Central memory CD8-positive, alpha-beta T cell (primary cell): ENCODE data around the gene SCTR.

Experiments
- ATAC-seq: fragments of 150-1000 bp; cut with Tn5 transposase; replicated peaks from 2 replicates; pipeline ENCODE4 v1.10.0; 2022; ENCODE audit warnings: mild to moderate bottlenecking, moderate FRiP score, moderate number of reproducible peaks; ENCODE audit not compliant: poor library complexity, severe bottlenecking; ENCODE audit errors: extremely low read depth
- DNase-seq, 2 donors: peaks; one replicate each; pipeline ENCODE4 v3.0.0; 2021; ENCODE audit warnings: low spot score in 2 of 2
- H3K27ac Mint-ChIP-seq: one replicate; pipeline ENCODE4 v1.8.0; 2022; ENCODE audit warnings: low read depth, mild to moderate bottlenecking, moderate library complexity, mixed read lengths
- H3K27me3 Mint-ChIP-seq: one replicate; pipeline ENCODE4 v1.8.0; 2022; ENCODE audit warnings: mixed read lengths
- H3K36me3 Mint-ChIP-seq: one replicate; pipeline ENCODE4 v1.8.0; 2022; ENCODE audit warnings: mild to moderate bottlenecking, moderate library complexity, mixed read lengths; ENCODE audit not compliant: insufficient read depth
- H3K4me1 Mint-ChIP-seq: one replicate; pipeline ENCODE4 v1.8.0; 2022; ENCODE audit warnings: mixed read lengths
- H3K4me3 Mint-ChIP-seq: one replicate; pipeline ENCODE4 v1.8.0; 2022; ENCODE audit warnings: mild to moderate bottlenecking, moderate library complexity, mixed read lengths
- H3K9me3 Mint-ChIP-seq: one replicate; pipeline ENCODE4 v1.8.0; 2022; ENCODE audit warnings: mixed read lengths

SCTR gene

GRCh38 chr2:119440873-119441272 is 83.4 kb downstream of the SCTR start:
- ATAC-seq (no peak), DNase-seq (no peak)
- no peaks in the 10 kb centered on the region for H3K4me1 Mint-ChIP-seq
- H3K27me3 Mint-ChIP-seq, result peaks cover 30% of the 10 kb centered on the region
- H3K4me3 Mint-ChIP-seq, result no peak overlapping the region
- no peak overlapping the region for H3K27ac Mint-ChIP-seq
- H3K9me3 Mint-ChIP-seq, result no peaks in the 10 kb centered on the region
- no peaks in the 10 kb centered on the region for H3K36me3 Mint-ChIP-seq

- DNase-seq, result no peak
- no peak for ATAC-seq
- no peaks in the 10 kb centered on the region for H3K9me3 Mint-ChIP-seq
- H3K36me3 Mint-ChIP-seq, result no peaks in the 10 kb centered on the region
- H3K4me3 Mint-ChIP-seq, result no peak overlapping the region
- H3K27me3 Mint-ChIP-seq, result peaks cover 34% of the 10 kb centered on the region
- H3K4me1 Mint-ChIP-seq, result no peaks in the 10 kb centered on the region
- H3K27ac Mint-ChIP-seq, result no peak overlapping the region
Observed at GRCh38 chr2:119440501-119440870, 83.8 kb downstream of the SCTR start.

GRCh38 chr2:119439574-119440500 is 84.4 kb downstream of the SCTR start:
- H3K36me3 Mint-ChIP-seq, result no peaks in the 10 kb centered on the region
- no peaks in the 10 kb centered on the region for H3K4me1 Mint-ChIP-seq
- no peaks in the 10 kb centered on the region for H3K9me3 Mint-ChIP-seq
- ATAC-seq, result no peak
- no peak for DNase-seq
- peaks cover 39% of the 10 kb centered on the region for H3K27me3 Mint-ChIP-seq
- no peak overlapping the region for H3K27ac Mint-ChIP-seq
- no peak overlapping the region for H3K4me3 Mint-ChIP-seq

GRCh38 chr2:119438726-119439284 is 85.5 kb downstream of the SCTR start:
- Mint-ChIP-seq H3K27ac (no peak overlapping the region), H3K9me3 (no peaks in the 10 kb centered on the region), H3K27me3 (peaks cover 47% of the 10 kb centered on the region), H3K36me3 (no peaks in the 10 kb centered on the region), H3K4me1 (no peaks in the 10 kb centered on the region), H3K4me3 (no peak overlapping the region)
- DNase-seq (no peak), ATAC-seq (no peak)

GRCh38 chr2:119438128-119438656 is 86.1 kb downstream of the SCTR start:
- Mint-ChIP-seq H3K36me3 (no peaks in the 10 kb centered on the region), H3K9me3 (no peaks in the 10 kb centered on the region), H3K4me3 (no peak overlapping the region), H3K27me3 (peaks cover 53% of the 10 kb centered on the region), H3K4me1 (no peaks in the 10 kb centered on the region), H3K27ac (no peak overlapping the region)
- ATAC-seq (no peak), DNase-seq (no peak)

- ATAC-seq (no peak), DNase-seq (no peak)
- Mint-ChIP-seq H3K4me1 (no peaks in the 10 kb centered on the region), H3K4me3 (no peak overlapping the region), H3K36me3 (no peaks in the 10 kb centered on the region), H3K9me3 (no peaks in the 10 kb centered on the region), H3K27ac (no peak overlapping the region), H3K27me3 (peaks cover 63% of the 10 kb centered on the region)
Observed at GRCh38 chr2:119436993-119437772, 87.1 kb downstream of the SCTR start.

- Mint-ChIP-seq H3K4me1 (no peaks in the 10 kb centered on the region), H3K27me3 (peaks cover 65% of the 10 kb centered on the region), H3K4me3 (no peak overlapping the region), H3K36me3 (no peaks in the 10 kb centered on the region), H3K27ac (no peak overlapping the region), H3K9me3 (no peaks in the 10 kb centered on the region)
- DNase-seq (no peak), ATAC-seq (no peak)
Observed at GRCh38 chr2:119435953-119436297, 88.4 kb downstream of the SCTR start.

GRCh38 chr2:119435081-119435952 is 89.0 kb downstream of the SCTR start:
- H3K27ac Mint-ChIP-seq, result no peak overlapping the region
- H3K9me3 Mint-ChIP-seq, result no peaks in the 10 kb centered on the region
- DNase-seq (no peak), ATAC-seq (no peak)
- no peak overlapping the region for H3K4me3 Mint-ChIP-seq
- no peaks in the 10 kb centered on the region for H3K4me1 Mint-ChIP-seq
- H3K36me3 Mint-ChIP-seq, result no peaks in the 10 kb centered on the region
- peaks cover 66% of the 10 kb centered on the region for H3K27me3 Mint-ChIP-seq

- H3K27ac Mint-ChIP-seq, result no peak overlapping the region
- H3K9me3 Mint-ChIP-seq, result no peaks in the 10 kb centered on the region
- no peak overlapping the region for H3K4me3 Mint-ChIP-seq
- no peaks in the 10 kb centered on the region for H3K36me3 Mint-ChIP-seq
- DNase-seq (no peak), ATAC-seq (no peak)
- H3K27me3 Mint-ChIP-seq, result peaks cover 66% of the 10 kb centered on the region
- no peaks in the 10 kb centered on the region for H3K4me1 Mint-ChIP-seq
Observed at GRCh38 chr2:119434664-119435063, 89.6 kb downstream of the SCTR start.

- Mint-ChIP-seq H3K4me3 (no peak overlapping the region), H3K9me3 (no peaks in the 10 kb centered on the region), H3K4me1 (no peaks in the 10 kb centered on the region), H3K36me3 (no peaks in the 10 kb centered on the region), H3K27ac (no peak overlapping the region), H3K27me3 (peaks cover 66% of the 10 kb centered on the region)
- DNase-seq (no peak), ATAC-seq (no peak)
Observed at GRCh38 chr2:119433636-119434327, 90.5 kb downstream of the SCTR start.

- Mint-ChIP-seq H3K27ac (no peak overlapping the region), H3K4me3 (no peak overlapping the region), H3K27me3 (peaks cover 70% of the 10 kb centered on the region), H3K36me3 (no peaks in the 10 kb centered on the region), H3K4me1 (no peaks in the 10 kb centered on the region), H3K9me3 (no peaks in the 10 kb centered on the region)
- no peak for ATAC-seq
- DNase-seq, result no peak
Observed at GRCh38 chr2:119432851-119433522, 91.3 kb downstream of the SCTR start.
